Lower lobe of right lung (tissue), 2 donors: ENCODE measurements around the gene KLK1. TPM values are rescaled to one million over a fixed set of nuclear protein-coding genes. Genes with fewer than 3 reads are reported as not detected.

Experiments
- ATAC-seq, 2 donors: fragments of 200-7000 bp; cut with Tn5 transposase; one replicate each; pipeline ENCODE4 v1.9.1; 2020 to 2022; ENCODE audit warnings: mild to moderate bottlenecking in 2 of 2, moderate library complexity in 2 of 2
- DNase-seq: peaks from one replicate; pipeline ENCODE4 v3.0.0-alpha.2; 2020
- H3K27ac ChIP-seq: fragments of 200-600 bp; one replicate; pipeline ENCODE4 v1.8.0; 2022
- H3K27me3 ChIP-seq: fragments of 200-600 bp; one replicate; pipeline ENCODE4 v1.8.0; 2022; ENCODE audit warnings: low read depth
- H3K36me3 ChIP-seq: fragments of 200-600 bp; one replicate; pipeline ENCODE4 v1.8.0; 2022; ENCODE audit warnings: mild to moderate bottlenecking
- H3K4me1 ChIP-seq: fragments of 200-600 bp; one replicate; pipeline ENCODE4 v1.8.0; 2022
- H3K4me3 ChIP-seq: fragments of 200-600 bp; one replicate; pipeline ENCODE4 v1.8.0; 2022; ENCODE audit warnings: mild to moderate bottlenecking
- H3K9me3 ChIP-seq: fragments of 200-600 bp; one replicate; pipeline ENCODE4 v1.8.0; 2022
- intact Hi-C: fragments of 100-400 bp; cut with DNase I; formaldehyde crosslinking; loops from one replicate; pipeline ENCODE4 v1.11.0; 2022
- total RNA-seq: library from RNA; stranded (reverse); fragmentation: NEBNext Ultra II Directional; extraction: Animal tissue kit (Norgen Biotek cat#: 25700); gene quantifications from one replicate; pipeline ENCODE4 v1.2.1, GENCODE V29; 2021
- TF ChIP-seq, protein P1 (sequence below): fragments of 200-600 bp; IDR thresholded peaks from one replicate; pipeline ENCODE4 v1.8.0; 2022; ENCODE audit warnings: antibody characterized with exemption, mild to moderate bottlenecking
- donor health status: DM: no; HTN: yes; CAD: no; lungs with severe emphysema.

KLK1 gene
- total RNA-seq, 1 donor from 2014 or later = 1.9 TPM

DNA sequence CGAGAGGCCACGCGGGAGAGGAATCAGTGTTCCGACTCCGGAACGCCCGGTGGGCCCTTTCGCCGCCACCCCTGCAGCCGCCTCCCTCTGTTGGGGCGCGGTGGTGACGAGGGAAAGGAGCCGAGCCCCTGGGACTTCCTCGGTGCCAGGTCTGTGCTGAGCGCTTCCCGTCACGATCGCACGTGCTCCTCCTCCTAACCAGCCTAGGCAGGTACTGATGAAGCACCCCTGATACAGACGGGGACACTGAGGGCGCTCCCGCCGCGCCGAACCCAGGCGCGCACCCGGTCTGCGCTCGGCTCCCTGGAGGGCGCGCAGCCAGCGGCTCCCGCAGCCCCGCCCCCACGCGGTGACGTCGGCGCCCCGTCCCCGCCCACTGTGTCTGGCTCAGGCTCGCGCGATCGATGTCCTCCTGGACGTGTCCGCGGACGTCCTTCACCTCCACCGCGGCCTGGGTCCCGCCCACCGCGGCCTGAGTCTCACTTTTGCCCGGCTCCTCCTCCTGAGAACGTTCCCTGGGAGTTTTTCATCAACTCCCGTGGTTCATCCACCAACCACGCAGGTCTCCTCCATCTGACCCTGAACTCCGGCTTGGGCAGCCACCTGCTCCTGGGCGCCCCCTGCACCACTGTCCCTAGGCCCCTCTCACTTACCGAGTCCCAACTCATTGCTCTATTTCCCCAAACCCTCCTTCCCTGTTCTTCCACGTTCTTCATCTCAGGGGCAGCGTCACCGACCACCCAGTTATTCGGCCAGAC, 12.4 kb upstream of the KLK1 start:
- peaks cover 11% of the 10 kb centered on the region for H3K4me1 ChIP-seq
- DNase-seq = peak; percentile 79
- H3K36me3 ChIP-seq = no peaks in the 10 kb centered on the region
- TF ChIP-seq, protein P1, sequence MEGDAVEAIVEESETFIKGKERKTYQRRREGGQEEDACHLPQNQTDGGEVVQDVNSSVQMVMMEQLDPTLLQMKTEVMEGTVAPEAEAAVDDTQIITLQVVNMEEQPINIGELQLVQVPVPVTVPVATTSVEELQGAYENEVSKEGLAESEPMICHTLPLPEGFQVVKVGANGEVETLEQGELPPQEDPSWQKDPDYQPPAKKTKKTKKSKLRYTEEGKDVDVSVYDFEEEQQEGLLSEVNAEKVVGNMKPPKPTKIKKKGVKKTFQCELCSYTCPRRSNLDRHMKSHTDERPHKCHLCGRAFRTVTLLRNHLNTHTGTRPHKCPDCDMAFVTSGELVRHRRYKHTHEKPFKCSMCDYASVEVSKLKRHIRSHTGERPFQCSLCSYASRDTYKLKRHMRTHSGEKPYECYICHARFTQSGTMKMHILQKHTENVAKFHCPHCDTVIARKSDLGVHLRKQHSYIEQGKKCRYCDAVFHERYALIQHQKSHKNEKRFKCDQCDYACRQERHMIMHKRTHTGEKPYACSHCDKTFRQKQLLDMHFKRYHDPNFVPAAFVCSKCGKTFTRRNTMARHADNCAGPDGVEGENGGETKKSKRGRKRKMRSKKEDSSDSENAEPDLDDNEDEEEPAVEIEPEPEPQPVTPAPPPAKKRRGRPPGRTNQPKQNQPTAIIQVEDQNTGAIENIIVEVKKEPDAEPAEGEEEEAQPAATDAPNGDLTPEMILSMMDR = no peak
- H3K27ac ChIP-seq = no peak overlapping the region
- ATAC-seq = peak; percentile 95 to 97
- intact Hi-C loops = no loop called here
- peak overlapping the region; percentile 66 for H3K4me3 ChIP-seq
- H3K27me3 ChIP-seq = peaks cover 30% of the 10 kb centered on the region
- no peaks in the 10 kb centered on the region for H3K9me3 ChIP-seq

DNA sequence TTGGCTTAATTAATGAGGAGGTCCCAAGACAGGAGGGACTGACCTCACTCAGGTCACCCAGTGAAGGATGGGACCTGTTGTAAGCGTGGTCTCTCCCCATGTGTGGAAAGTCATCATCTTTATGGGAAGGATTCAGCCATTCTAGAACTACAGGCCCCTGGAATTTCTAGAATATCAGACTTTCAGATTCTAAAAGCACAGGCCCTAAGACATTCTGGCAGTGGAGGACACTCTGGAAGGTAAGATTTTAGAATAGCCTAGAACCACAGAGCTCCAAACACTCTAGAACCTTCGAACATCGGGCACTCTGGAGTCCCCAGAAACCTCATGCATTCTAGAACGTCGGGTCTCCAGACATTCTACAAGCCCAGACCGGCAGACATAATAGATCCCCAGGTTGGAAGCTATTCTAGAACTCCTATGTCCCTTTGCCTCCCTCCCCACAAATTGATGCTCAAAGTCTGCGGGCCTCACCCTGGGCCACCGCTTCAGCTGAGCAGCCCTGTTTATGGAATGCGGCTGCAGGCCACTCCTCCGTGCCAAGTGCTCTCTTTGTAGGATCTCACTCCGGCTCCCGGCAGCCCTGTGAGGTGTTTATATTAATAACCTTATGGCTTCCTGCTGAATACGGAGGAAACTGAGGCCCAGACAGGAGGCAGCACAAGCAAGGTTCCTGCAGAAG, 11.7 kb upstream of the KLK1 start:
- intact Hi-C loops = no loop called here
- DNase-seq = no peak
- H3K27ac ChIP-seq = no peak overlapping the region
- peak; percentile 40 to 71 for ATAC-seq
- H3K27me3 ChIP-seq = peaks cover 30% of the 10 kb centered on the region
- TF ChIP-seq, protein P1 = no peak
- H3K36me3 ChIP-seq = no peaks in the 10 kb centered on the region
- no peaks in the 10 kb centered on the region for H3K9me3 ChIP-seq
- peak overlapping the region; percentile 66 for H3K4me3 ChIP-seq
- H3K4me1 ChIP-seq = peaks cover 11% of the 10 kb centered on the region

DNA sequence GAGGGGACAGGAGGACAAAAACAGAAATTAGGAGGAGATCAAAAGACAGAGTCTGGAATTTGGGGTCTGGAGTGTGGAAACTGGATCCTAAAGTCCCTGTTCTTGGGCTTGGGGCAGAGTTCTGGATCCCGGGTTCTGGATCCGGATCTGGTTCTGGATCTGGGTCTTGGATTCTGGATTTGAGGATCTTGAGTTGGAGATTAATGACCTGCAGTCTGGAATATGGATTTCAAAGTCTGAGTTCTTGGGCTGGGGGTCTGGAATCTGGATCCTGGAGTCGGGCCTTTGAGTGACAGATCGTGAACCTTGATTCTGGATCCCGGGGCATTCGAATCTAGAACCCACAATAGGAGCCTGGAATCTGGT, 10.2 kb upstream of the KLK1 start:
- TF ChIP-seq, protein P1 = no peak
- DNase-seq = no peak
- Histone ChIP-seq H3K4me1 (peaks cover 11% of the 10 kb centered on the region), H3K27me3 (peaks cover 30% of the 10 kb centered on the region), H3K4me3 (no peak overlapping the region), H3K27ac (no peak overlapping the region), H3K9me3 (no peaks in the 10 kb centered on the region), H3K36me3 (no peaks in the 10 kb centered on the region)
- intact Hi-C loops = no loop called here
- no peak for ATAC-seq

DNA sequence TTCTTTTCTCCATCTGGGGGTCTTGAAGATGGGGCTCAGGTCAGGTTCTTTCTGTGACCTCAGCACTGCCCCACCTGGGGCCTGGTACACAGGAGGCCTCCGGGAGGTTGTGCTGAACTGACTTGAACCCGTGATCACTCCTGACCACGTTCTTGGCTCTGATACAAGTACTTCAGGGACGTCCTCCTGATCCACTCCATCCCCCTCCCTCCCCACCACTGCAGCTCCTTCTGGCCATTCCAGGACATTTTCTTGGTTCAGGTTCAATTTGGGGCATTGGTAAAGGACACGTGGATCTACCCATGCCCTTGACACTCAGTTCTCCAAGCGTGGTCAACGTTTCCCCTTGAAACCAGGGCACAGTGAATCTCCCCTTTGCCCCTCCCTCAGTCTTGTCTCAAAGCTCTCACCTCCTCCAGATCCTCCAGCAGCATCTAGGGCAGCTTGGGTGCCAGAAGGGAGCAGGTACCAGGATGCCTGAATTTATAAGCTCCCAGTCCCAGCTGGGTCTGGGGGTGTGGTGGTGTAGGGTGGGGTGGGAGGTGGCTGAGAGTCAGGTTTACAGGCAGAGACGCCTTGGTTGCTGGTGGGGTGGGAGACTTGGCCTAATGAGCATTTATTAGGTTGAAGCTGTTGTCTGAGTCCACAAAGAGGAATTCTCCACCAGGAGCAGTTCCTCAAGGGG, 9.7 kb upstream of the KLK1 start, which contains the start of gene KLK15:
Gene KLK15, minus strand, starts transcription at position 458 of the 685 bp plus-strand sequence. CDS start 2,082 bp downstream, outside the sequence.
- no peaks in the 10 kb centered on the region for H3K9me3 ChIP-seq
- no peak for ATAC-seq
- no peak for DNase-seq
- no peaks in the 10 kb centered on the region for H3K36me3 ChIP-seq
- H3K4me1 ChIP-seq = peaks cover 11% of the 10 kb centered on the region
- H3K27me3 ChIP-seq = peaks cover 30% of the 10 kb centered on the region
- H3K4me3 ChIP-seq = no peak within 1 kb of the TSS
- no peak within 1 kb of the TSS for H3K27ac ChIP-seq
- TF ChIP-seq, protein P1 = no peak
- intact Hi-C loops = no loop called here

DNA sequence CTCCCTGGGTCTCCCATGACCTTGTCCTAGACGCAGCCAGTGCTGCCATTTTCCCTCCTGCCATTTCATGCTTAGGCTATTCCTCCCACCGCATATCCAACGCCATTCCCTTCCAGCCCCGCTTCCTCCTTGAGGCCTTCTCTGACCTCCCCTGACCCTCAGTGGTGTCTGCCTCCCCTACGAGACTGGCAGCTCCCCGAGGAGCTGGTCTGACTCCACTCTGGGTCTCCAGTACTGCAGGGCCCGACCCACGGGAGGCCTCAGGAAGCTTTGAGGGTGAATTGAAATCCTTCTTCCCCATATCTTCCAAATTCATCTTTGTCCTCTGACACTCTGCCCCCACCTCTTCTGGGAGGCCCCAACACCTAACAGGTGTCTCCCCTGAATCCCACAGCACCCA, 9.1 kb upstream of the KLK1 start:
- Histone ChIP-seq H3K27me3 (peaks cover 33% of the 10 kb centered on the region), H3K27ac (no peak overlapping the region), H3K36me3 (no peaks in the 10 kb centered on the region), H3K9me3 (no peaks in the 10 kb centered on the region), H3K4me1 (peaks cover 11% of the 10 kb centered on the region), H3K4me3 (no peak overlapping the region)
- intact Hi-C loops = no loop called here
- DNase-seq (no peak), ATAC-seq (no peak)
- TF ChIP-seq, protein P1 = no peak
